ENCODE data around the gene RNF186.

DNA sequence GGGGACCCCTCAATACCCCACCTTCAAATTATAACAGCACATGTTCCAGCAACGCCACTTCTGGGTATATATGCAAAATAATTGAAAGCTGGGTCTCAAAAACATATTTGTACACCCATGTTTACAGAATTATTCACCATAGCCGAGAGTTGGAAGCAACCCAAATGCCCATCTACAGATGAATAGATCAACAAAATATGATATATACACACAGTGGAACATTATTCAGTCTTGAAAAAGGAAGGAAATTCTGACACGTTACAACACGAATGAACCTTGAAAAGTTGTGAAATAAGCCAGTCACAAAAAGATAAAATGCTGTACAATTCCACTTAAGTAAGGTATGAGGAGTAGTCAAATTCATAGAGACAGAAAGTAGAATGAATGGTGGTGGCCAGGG, 20.5 kb downstream of the RNF186 start:
- TF ChIP-seq, protein P1, sequence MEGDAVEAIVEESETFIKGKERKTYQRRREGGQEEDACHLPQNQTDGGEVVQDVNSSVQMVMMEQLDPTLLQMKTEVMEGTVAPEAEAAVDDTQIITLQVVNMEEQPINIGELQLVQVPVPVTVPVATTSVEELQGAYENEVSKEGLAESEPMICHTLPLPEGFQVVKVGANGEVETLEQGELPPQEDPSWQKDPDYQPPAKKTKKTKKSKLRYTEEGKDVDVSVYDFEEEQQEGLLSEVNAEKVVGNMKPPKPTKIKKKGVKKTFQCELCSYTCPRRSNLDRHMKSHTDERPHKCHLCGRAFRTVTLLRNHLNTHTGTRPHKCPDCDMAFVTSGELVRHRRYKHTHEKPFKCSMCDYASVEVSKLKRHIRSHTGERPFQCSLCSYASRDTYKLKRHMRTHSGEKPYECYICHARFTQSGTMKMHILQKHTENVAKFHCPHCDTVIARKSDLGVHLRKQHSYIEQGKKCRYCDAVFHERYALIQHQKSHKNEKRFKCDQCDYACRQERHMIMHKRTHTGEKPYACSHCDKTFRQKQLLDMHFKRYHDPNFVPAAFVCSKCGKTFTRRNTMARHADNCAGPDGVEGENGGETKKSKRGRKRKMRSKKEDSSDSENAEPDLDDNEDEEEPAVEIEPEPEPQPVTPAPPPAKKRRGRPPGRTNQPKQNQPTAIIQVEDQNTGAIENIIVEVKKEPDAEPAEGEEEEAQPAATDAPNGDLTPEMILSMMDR (conservative IDR thresholded peaks at IDR 0.05 in 1 of 2, IDR thresholded peaks at IDR 0.05 in 1 of 2; ENCODE audit: extremely low read depth in 1 of 2, insufficient read depth in 1 of 2, low read depth in 1 of 2, low read length in 2 of 2): no peak
- no peak for TF ChIP-seq EZH2 (IDR thresholded peaks at IDR 0.05; ENCODE audit: borderline replicate concordance, low read length)

All from mammary epithelial cell (primary cell).